ENCODE data around the gene TTI1.

The TTI1 gene

GRCh38 chr20:38008233-38008944, 24.9 kb downstream of the TTI1 start:
- DNase-seq: no peak

- no peak for DNase-seq
Measured at GRCh38 chr20:38007526-38007925, 25.7 kb downstream of the TTI1 start.

- no peak for DNase-seq
Measured at GRCh38 chr20:38005903-38006302, 27.4 kb downstream of the TTI1 start.

GRCh38 chr20:38004416-38004815, 28.8 kb downstream of the TTI1 start:
- DNase-seq: no peak

- DNase-seq: no peak
Measured at GRCh38 chr20:38002422-38002821, 30.8 kb downstream of the TTI1 start.

- DNase-seq: no peak
Measured at GRCh38 chr20:38001981-38002380, 31.3 kb downstream of the TTI1 start.

- DNase-seq: no peak
Measured at GRCh38 chr20:38001173-38001875, 31.9 kb downstream of the TTI1 start.

GRCh38 chr20:38000293-38000692, 33.0 kb downstream of the TTI1 start:
- DNase-seq: no peak

GRCh38 chr20:37999526-38000263, 33.6 kb downstream of the TTI1 start:
- no peak for DNase-seq

- no peak for DNase-seq
Measured at GRCh38 chr20:37997516-37997915, 35.7 kb downstream of the TTI1 start.

GRCh38 chr20:37995856-37996605, 37.2 kb downstream of the TTI1 start:
- DNase-seq: no peak

- no peak for DNase-seq
Measured at GRCh38 chr20:37994512-37994911, 38.7 kb downstream of the TTI1 start.

- DNase-seq: no peak
Measured at GRCh38 chr20:37992802-37993409, 40.4 kb downstream of the TTI1 start.

- no peak for DNase-seq
Measured at GRCh38 chr20:37991908-37992307, 41.3 kb downstream of the TTI1 start.

GRCh38 chr20:37991157-37991866, 41.9 kb downstream of the TTI1 start:
- DNase-seq: no peak

- DNase-seq: peak in 1 of 2 experiments; percentile 8
Measured at GRCh38 chr20:37990571-37991151, 42.6 kb downstream of the TTI1 start.

GRCh38 chr20:37989601-37990295, 43.5 kb downstream of the TTI1 start:
- DNase-seq: no peak

GRCh38 chr20:37988306-37988954, 44.8 kb downstream of the TTI1 start:
- no peak for DNase-seq

GRCh38 chr20:37987602-37988290, 45.5 kb downstream of the TTI1 start:
- DNase-seq: no peak
